ENCODE measurements around the gene SEMA6A.

GRCh38 chr5:116466727-116467464 lies 107.7 kb downstream of the SEMA6A start:
- TF ChIP-seq, protein P1, sequence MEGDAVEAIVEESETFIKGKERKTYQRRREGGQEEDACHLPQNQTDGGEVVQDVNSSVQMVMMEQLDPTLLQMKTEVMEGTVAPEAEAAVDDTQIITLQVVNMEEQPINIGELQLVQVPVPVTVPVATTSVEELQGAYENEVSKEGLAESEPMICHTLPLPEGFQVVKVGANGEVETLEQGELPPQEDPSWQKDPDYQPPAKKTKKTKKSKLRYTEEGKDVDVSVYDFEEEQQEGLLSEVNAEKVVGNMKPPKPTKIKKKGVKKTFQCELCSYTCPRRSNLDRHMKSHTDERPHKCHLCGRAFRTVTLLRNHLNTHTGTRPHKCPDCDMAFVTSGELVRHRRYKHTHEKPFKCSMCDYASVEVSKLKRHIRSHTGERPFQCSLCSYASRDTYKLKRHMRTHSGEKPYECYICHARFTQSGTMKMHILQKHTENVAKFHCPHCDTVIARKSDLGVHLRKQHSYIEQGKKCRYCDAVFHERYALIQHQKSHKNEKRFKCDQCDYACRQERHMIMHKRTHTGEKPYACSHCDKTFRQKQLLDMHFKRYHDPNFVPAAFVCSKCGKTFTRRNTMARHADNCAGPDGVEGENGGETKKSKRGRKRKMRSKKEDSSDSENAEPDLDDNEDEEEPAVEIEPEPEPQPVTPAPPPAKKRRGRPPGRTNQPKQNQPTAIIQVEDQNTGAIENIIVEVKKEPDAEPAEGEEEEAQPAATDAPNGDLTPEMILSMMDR (IDR thresholded peaks at IDR 0.05; ENCODE audit: insufficient read depth, low read length) = no peak
- TF ChIP-seq, protein P2, sequence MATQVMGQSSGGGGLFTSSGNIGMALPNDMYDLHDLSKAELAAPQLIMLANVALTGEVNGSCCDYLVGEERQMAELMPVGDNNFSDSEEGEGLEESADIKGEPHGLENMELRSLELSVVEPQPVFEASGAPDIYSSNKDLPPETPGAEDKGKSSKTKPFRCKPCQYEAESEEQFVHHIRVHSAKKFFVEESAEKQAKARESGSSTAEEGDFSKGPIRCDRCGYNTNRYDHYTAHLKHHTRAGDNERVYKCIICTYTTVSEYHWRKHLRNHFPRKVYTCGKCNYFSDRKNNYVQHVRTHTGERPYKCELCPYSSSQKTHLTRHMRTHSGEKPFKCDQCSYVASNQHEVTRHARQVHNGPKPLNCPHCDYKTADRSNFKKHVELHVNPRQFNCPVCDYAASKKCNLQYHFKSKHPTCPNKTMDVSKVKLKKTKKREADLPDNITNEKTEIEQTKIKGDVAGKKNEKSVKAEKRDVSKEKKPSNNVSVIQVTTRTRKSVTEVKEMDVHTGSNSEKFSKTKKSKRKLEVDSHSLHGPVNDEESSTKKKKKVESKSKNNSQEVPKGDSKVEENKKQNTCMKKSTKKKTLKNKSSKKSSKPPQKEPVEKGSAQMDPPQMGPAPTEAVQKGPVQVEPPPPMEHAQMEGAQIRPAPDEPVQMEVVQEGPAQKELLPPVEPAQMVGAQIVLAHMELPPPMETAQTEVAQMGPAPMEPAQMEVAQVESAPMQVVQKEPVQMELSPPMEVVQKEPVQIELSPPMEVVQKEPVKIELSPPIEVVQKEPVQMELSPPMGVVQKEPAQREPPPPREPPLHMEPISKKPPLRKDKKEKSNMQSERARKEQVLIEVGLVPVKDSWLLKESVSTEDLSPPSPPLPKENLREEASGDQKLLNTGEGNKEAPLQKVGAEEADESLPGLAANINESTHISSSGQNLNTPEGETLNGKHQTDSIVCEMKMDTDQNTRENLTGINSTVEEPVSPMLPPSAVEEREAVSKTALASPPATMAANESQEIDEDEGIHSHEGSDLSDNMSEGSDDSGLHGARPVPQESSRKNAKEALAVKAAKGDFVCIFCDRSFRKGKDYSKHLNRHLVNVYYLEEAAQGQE (IDR thresholded peaks at IDR 0.05; ENCODE audit: insufficient replicate concordance, low read depth) = no peak
- TF ChIP-seq POLR2AphosphoS5 (IDR thresholded peaks at IDR 0.05; ENCODE audit: low read depth) = no peak
- TF ChIP-seq GABPA (IDR thresholded peaks at IDR 0.05; ENCODE audit: low read depth) = no peak
